Smooth muscle cell (in vitro differentiated cells): ENCODE measurements around the gene TANC1. TPM values are rescaled to one million over a fixed set of nuclear protein-coding genes. Genes with fewer than 3 reads are reported as not detected.

Source experiments
- DNase-seq: peaks from one replicate; lab custom pipeline; 2025; ENCODE audit not compliant: unreplicated experiment; lab: John Stamatoyannopoulos, UW
- H2AFZ ChIP-seq: fragments of 200-600 bp; sonication (generic); 2 replicates; pipeline ENCODE4 v1.6.0; 2016; ENCODE audit warnings: antibody characterized with exemption, low read depth, mild to moderate bottlenecking
- H3F3A ChIP-seq: fragments of 200-600 bp; sonication (generic); 2 replicates; pipeline ENCODE4 v1.6.0; 2017; ENCODE audit warnings: antibody characterized with exemption, low read depth
- H3K27ac ChIP-seq: fragments of 200-600 bp; sonication (generic); 2 replicates; pipeline ENCODE4 v1.5.1; 2016; ENCODE audit warnings: low read depth, mild to moderate bottlenecking
- H3K27me3 ChIP-seq: fragments of 200-600 bp; sonication (generic); 2 replicates; pipeline ENCODE4 v1.6.1; 2016; ENCODE audit warnings: low read depth, mild to moderate bottlenecking
- H3K36me3 ChIP-seq: fragments of 200-600 bp; sonication (generic); 2 replicates; pipeline ENCODE4 v1.5.1; 2016; ENCODE audit warnings: low read depth
- H3K4me1 ChIP-seq: fragments of 200-600 bp; sonication (generic); 2 replicates; pipeline ENCODE4 v1.5.1; 2016; ENCODE audit warnings: low read depth
- H3K4me2 ChIP-seq: fragments of 200-600 bp; sonication (generic); 2 replicates; pipeline ENCODE4 v1.6.0; 2016; ENCODE audit warnings: mild to moderate bottlenecking
- H3K4me3 ChIP-seq: fragments of 200-600 bp; sonication (generic); 2 replicates; pipeline ENCODE4 v1.5.1; 2016; ENCODE audit warnings: mild to moderate bottlenecking
- H3K79me2 ChIP-seq: fragments of 200-600 bp; sonication (generic); 2 replicates; pipeline ENCODE4 v1.6.0; 2016; ENCODE audit warnings: low read depth, mild to moderate bottlenecking
- H3K9ac ChIP-seq: fragments of 200-600 bp; sonication (generic); 2 replicates; pipeline ENCODE4 v1.6.0; 2016; ENCODE audit warnings: low read depth
- H3K9me3 ChIP-seq: fragments of 200-600 bp; sonication (generic); replicated peaks from 2 replicates; pipeline ENCODE4 v1.5.1; 2016; ENCODE audit warnings: low read depth
- H4K20me1 ChIP-seq: fragments of 200-600 bp; sonication (generic); 2 replicates; pipeline ENCODE4 v1.6.0; 2016; ENCODE audit warnings: low read depth
- CTCF ChIP-seq: fragments of 200-600 bp; sonication (generic); IDR thresholded peaks from 2 replicates; pipeline ENCODE4 v1.5.1; 2017; ENCODE audit warnings: borderline replicate concordance, mild to moderate bottlenecking, antibody characterized with exemption; ENCODE audit not compliant: insufficient read depth, poor library complexity, severe bottlenecking
- WGBS: methylation state at CpG from one replicate; pipeline ENCODE4 v1.1.7; 2016; ENCODE audit warnings: low lambda C conversion rate; 5-methylcytosine and 5-hydroxymethylcytosine counted together
- polyA plus RNA-seq: library from polyadenylated mRNA; unstranded; fragments of >200 nt; fragmentation: Nextera tagmentation; extraction: Ambion mirVana; gene quantifications from 2 replicates; pipeline ENCODE4 v1.2.1, GENCODE V29; 2016
- total RNA-seq: library from RNA; depleted of rRNA; stranded (reverse); fragments of >200 nt; gene quantifications from 2 replicates; pipeline ENCODE4 v1.2.3, GENCODE V29; 2014

TANC1 gene
- total and polyA plus RNA-seq, 2 experiments from 2014 or later: 9.1 to 30.8 TPM

- H3K27me3 ChIP-seq: peaks cover 12% of the 10 kb centered on the region
- H3K4me1 ChIP-seq: peaks cover 13% of the 10 kb centered on the region
- no peak overlapping the region for H3K4me2 ChIP-seq
- TF ChIP-seq CTCF: peak; percentile 43
- no peak for DNase-seq
- WGBS: 94% methylated on average over 4 of the region's 4 CpGs
- H3K9me3 ChIP-seq: no peaks in the 10 kb centered on the region
- no peak overlapping the region for H3K4me3 ChIP-seq
- H3F3A ChIP-seq: peaks cover 9% of the 10 kb centered on the region
- no peaks in the 10 kb centered on the region for H3K36me3 ChIP-seq
- no peak overlapping the region for H3K27ac ChIP-seq
- H3K79me2 ChIP-seq: peaks cover 76% of the 10 kb centered on the region
- peaks cover 100% of the 10 kb centered on the region for H4K20me1 ChIP-seq
- H3K9ac ChIP-seq: no peak overlapping the region
- H2AFZ ChIP-seq: no peak overlapping the region
These were observed 28.0 kb downstream of the TANC1 start for GRCh38 chr2:158996378-158996993.

- Histone ChIP-seq H3K36me3 (no peaks in the 10 kb centered on the region), H3F3A (peaks cover 9% of the 10 kb centered on the region), H3K27ac (no peak overlapping the region), H3K4me3 (no peak overlapping the region), H4K20me1 (peaks cover 100% of the 10 kb centered on the region), H3K9me3 (no peaks in the 10 kb centered on the region), H2AFZ (no peak overlapping the region), H3K79me2 (peaks cover 73% of the 10 kb centered on the region), H3K9ac (no peak overlapping the region), H3K27me3 (peaks cover 5% of the 10 kb centered on the region), H3K4me1 (peaks cover 13% of the 10 kb centered on the region), H3K4me2 (no peak overlapping the region)
- WGBS: 87% methylated on average over 4 of the region's 4 CpGs
- DNase-seq: no peak
- TF ChIP-seq CTCF: no peak
These were observed 28.8 kb downstream of the TANC1 start for GRCh38 chr2:158997037-158997790.

- H3K4me1 ChIP-seq: peaks cover 13% of the 10 kb centered on the region
- DNase-seq: no peak
- peaks cover 100% of the 10 kb centered on the region for H4K20me1 ChIP-seq
- no peak overlapping the region for H3K4me2 ChIP-seq
- no peak overlapping the region for H2AFZ ChIP-seq
- WGBS: 65% methylated on average over 6 of the region's 6 CpGs
- no peak overlapping the region for H3K4me3 ChIP-seq
- no peak for TF ChIP-seq CTCF
- H3K27me3 ChIP-seq: no peaks in the 10 kb centered on the region
- peaks cover 59% of the 10 kb centered on the region for H3K79me2 ChIP-seq
- H3K9ac ChIP-seq: no peak overlapping the region
- no peaks in the 10 kb centered on the region for H3K36me3 ChIP-seq
- no peak overlapping the region for H3K27ac ChIP-seq
- no peaks in the 10 kb centered on the region for H3K9me3 ChIP-seq
- peaks cover 9% of the 10 kb centered on the region for H3F3A ChIP-seq
These were observed 30.3 kb downstream of the TANC1 start for GRCh38 chr2:158998551-158999248.
